MM.1S (cell line): ENCODE measurements around the gene SCAPER.

Source experiments
- DNase-seq: peaks from one replicate; pipeline ENCODE4 v3.0.0-alpha.2; 2015
- H2AFZ ChIP-seq: fragments of 300-600 bp; sonication (generic); 2 replicates; pipeline ENCODE4 v1.6.0; 2016; ENCODE audit warnings: antibody characterized with exemption, low read length
- H3F3A ChIP-seq: fragments of 300-600 bp; sonication (generic); 2 replicates; pipeline ENCODE4 v1.6.1; 2016; ENCODE audit warnings: mild to moderate bottlenecking, antibody characterized with exemption, low read length, moderate library complexity, mixed read lengths; ENCODE audit not compliant: insufficient read depth
- H3K27ac ChIP-seq: fragments of 300-600 bp; sonication (generic); 2 replicates; pipeline ENCODE4 v1.5.1; 2016; ENCODE audit warnings: mild to moderate bottlenecking, low read length
- H3K27me3 ChIP-seq: fragments of 300-600 bp; sonication (generic); replicated peaks from 2 replicates; pipeline ENCODE4 v1.6.0; 2016; ENCODE audit warnings: low read length; ENCODE audit not compliant: insufficient read depth
- H3K36me3 ChIP-seq: fragments of 300-600 bp; sonication (generic); replicated peaks from 2 replicates; pipeline ENCODE4 v1.6.1; 2016; ENCODE audit warnings: mild to moderate bottlenecking, low read length, mixed read lengths; ENCODE audit not compliant: insufficient read depth
- H3K4me1 ChIP-seq: fragments of 300-600 bp; sonication (generic); 2 replicates; pipeline ENCODE4 v1.6.1; 2016; ENCODE audit warnings: low read length, mixed read lengths
- H3K4me2 ChIP-seq: fragments of 300-600 bp; sonication (generic); 2 replicates; pipeline ENCODE4 v1.6.0; 2016; ENCODE audit warnings: low read depth, low read length
- H3K4me3 ChIP-seq: fragments of 300-600 bp; sonication (generic); 2 replicates; pipeline ENCODE4 v1.5.1; 2016; ENCODE audit warnings: low read length, mixed read lengths
- H3K79me2 ChIP-seq: fragments of 300-600 bp; sonication (generic); 2 replicates; pipeline ENCODE4 v1.6.1; 2016; ENCODE audit warnings: mixed run types, low read length, mixed read lengths
- H3K9ac ChIP-seq: fragments of 300-600 bp; sonication (generic); 2 replicates; pipeline ENCODE4 v1.6.1; 2016; ENCODE audit warnings: low read length, mixed read lengths
- H3K9me2 ChIP-seq: fragments of 300-600 bp; sonication (generic); replicated peaks from 2 replicates; pipeline ENCODE4 v1.6.1; 2016; ENCODE audit warnings: mild to moderate bottlenecking, low read length, mixed read lengths; ENCODE audit not compliant: insufficient read depth
- H3K9me3 ChIP-seq: fragments of 300-600 bp; sonication (generic); replicated peaks from 2 replicates; pipeline ENCODE4 v1.6.1; 2016; ENCODE audit warnings: mild to moderate bottlenecking, low read length, mixed read lengths; ENCODE audit not compliant: insufficient read depth
- H4K20me1 ChIP-seq: fragments of 300-600 bp; sonication (generic); 2 replicates; pipeline ENCODE4 v1.6.1; 2016; ENCODE audit warnings: mild to moderate bottlenecking, low read length, moderate library complexity, mixed read lengths; ENCODE audit not compliant: insufficient read depth
- CTCF ChIP-seq: fragments of 300-600 bp; sonication (generic); IDR thresholded peaks from 2 replicates; pipeline ENCODE4 v1.5.1; 2016; ENCODE audit warnings: antibody characterized with exemption, low read length, mixed read lengths
- EZH2 ChIP-seq: fragments of 300-600 bp; sonication (generic); optimal IDR thresholded peaks from 2 replicates; pipeline ENCODE3; 2017; ENCODE audit warnings: low read depth, mild to moderate bottlenecking, antibody characterized with exemption, low read length, mixed read lengths
- EZH2phosphoT487 ChIP-seq: fragments of 300-600 bp; sonication (generic); IDR thresholded peaks from 2 replicates; pipeline ENCODE4 v1.6.1; 2018; ENCODE audit warnings: antibody characterized with exemption, low read length

SCAPER gene

GRCh38 chr15:76588811-76589747 is 316.1 kb downstream of the SCAPER start:
- no peak overlapping the region for H3K4me3 ChIP-seq
- no peak for DNase-seq
- H3K9ac ChIP-seq: no peak overlapping the region
- H3K4me1 ChIP-seq: no peaks in the 10 kb centered on the region
- H2AFZ ChIP-seq: no peak overlapping the region
- H3K79me2 ChIP-seq: no peaks in the 10 kb centered on the region
- H3F3A ChIP-seq: no peaks in the 10 kb centered on the region
- H4K20me1 ChIP-seq: no peaks in the 10 kb centered on the region
- no peaks in the 10 kb centered on the region for H3K9me2 ChIP-seq
- H3K27me3 ChIP-seq: no peaks in the 10 kb centered on the region
- TF ChIP-seq EZH2phosphoT487: no peak
- no peak for TF ChIP-seq CTCF
- no peak for TF ChIP-seq EZH2
- no peaks in the 10 kb centered on the region for H3K36me3 ChIP-seq
- H3K9me3 ChIP-seq: no peaks in the 10 kb centered on the region
- H3K27ac ChIP-seq: no peak overlapping the region
- no peak overlapping the region for H3K4me2 ChIP-seq

DNA sequence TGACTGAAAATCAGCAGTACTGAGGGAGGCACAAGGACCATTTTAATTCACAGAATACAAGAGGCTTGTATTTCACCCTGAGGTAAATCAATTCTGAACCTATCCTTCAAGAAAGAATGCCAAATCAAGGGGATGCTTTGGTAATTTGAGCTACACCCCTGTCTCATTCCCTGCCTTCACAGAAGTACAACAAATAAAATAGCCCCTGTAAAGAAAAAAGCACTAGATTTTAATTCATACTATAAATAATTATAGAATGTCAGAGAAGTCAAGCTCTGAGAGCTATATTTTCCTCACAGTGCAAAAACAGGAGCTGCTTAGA is 319.6 kb downstream of the SCAPER start:
- Histone ChIP-seq H3K4me1 (no peaks in the 10 kb centered on the region), H3K27me3 (no peaks in the 10 kb centered on the region), H2AFZ (no peak overlapping the region), H3K27ac (no peak overlapping the region), H3K4me2 (no peak overlapping the region), H3K4me3 (no peak overlapping the region), H3K9me2 (no peaks in the 10 kb centered on the region), H3K9ac (no peak overlapping the region), H3K9me3 (no peaks in the 10 kb centered on the region), H3K79me2 (no peaks in the 10 kb centered on the region), H3K36me3 (no peaks in the 10 kb centered on the region), H3F3A (no peaks in the 10 kb centered on the region), H4K20me1 (no peaks in the 10 kb centered on the region)
- TF ChIP-seq CTCF (no peak), EZH2 (no peak), EZH2phosphoT487 (no peak)
- no peak for DNase-seq

DNA sequence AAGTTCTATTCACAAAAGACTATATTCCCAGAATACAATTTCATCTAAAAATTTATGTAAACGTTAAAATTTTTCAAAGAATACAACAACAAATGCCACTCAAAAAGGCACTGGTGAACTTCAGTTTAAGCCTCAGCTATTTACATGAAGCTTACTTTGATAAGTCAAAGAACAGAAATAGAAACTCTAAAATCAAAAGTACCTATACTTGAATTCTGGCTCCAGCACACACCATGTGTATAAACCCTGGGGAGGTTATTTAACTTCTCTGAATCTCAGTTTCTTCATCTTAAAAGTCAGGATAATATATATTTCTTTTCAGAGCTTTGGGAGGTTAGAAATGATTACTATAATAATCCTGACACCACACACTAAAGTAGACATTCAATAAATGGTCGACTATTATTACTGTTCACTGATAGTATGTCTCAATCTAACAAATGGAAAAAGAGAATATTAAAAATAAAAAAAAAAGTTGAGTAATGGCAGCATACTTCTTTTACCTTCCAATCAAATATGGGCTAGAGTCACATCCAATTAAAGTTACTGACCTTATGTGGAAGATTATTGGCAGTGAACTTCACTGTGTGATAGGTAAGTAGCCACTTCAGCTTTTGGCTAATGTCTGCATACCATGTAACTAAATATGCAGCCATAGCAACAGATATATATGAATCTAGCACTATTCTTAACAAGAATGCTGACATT is 320.1 kb downstream of the SCAPER start:
- Histone ChIP-seq H3K79me2 (no peaks in the 10 kb centered on the region), H3K9me2 (no peaks in the 10 kb centered on the region), H3K9ac (no peak overlapping the region), H3K27ac (no peak overlapping the region), H3K4me2 (no peak overlapping the region), H3K36me3 (no peaks in the 10 kb centered on the region), H3K4me3 (no peak overlapping the region), H3F3A (no peaks in the 10 kb centered on the region), H4K20me1 (no peaks in the 10 kb centered on the region), H3K4me1 (no peaks in the 10 kb centered on the region), H2AFZ (no peak overlapping the region), H3K9me3 (no peaks in the 10 kb centered on the region), H3K27me3 (no peaks in the 10 kb centered on the region)
- TF ChIP-seq EZH2phosphoT487 (no peak), CTCF (no peak), EZH2 (no peak)
- DNase-seq: no peak
